ENCODE data around the gene ATP6V1G1. TPM values are rescaled to one million over a fixed set of nuclear protein-coding genes. Genes with fewer than 3 reads are reported as not detected.
"Not testable (repeated sequence)": the region's sequence is repeated elsewhere in the genome, so short reads cannot be mapped to it uniquely, and the experiment has no call there.

The ATP6V1G1 gene
- total RNA-seq, 1 donor from 2014 or later, result 47.1 TPM

GRCh38 chr9:114560956-114561355, 26.6 kb upstream of the ATP6V1G1 start:
- no peak for DNase-seq
- H3K27me3 Mint-ChIP-seq, result peaks cover 21% of the 10 kb centered on the region
- no peaks in the 10 kb centered on the region for H3K36me3 Mint-ChIP-seq (ENCODE audit: low read depth)

DNA sequence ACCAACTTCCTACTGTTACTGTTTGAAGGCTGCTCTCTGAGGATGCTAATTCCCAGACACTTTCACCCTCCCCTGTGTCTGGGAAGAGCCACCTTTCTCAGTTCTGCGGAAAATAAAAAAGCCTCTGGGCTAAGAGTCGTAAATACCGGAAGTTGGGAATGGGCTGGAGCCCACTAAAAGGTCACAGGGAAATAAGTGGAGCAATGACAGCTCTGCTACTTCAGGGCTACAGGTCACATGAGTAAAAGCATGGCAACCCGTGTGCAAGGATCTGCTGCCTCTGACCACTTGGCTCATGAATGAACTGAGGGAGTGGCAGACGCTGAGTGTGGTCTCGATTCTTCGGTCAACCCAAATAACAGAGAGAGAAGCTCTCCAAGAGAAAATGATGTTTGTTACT, 25.8 kb upstream of the ATP6V1G1 start:
- H3K4me3 Mint-ChIP-seq, result no peak overlapping the region
- H3K27ac Mint-ChIP-seq, result no peak overlapping the region
- intact Hi-C loops (cut with micrococcal nuclease), result no loop called here
- H3K4me1 Mint-ChIP-seq, result peaks cover 2% of the 10 kb centered on the region
- H3K27me3 Mint-ChIP-seq, result peaks cover 22% of the 10 kb centered on the region
- H3K36me3 Mint-ChIP-seq (ENCODE audit: low read depth), result no peaks in the 10 kb centered on the region
- DNase-seq, result no peak
- H3K9me3 Mint-ChIP-seq, result no peaks in the 10 kb centered on the region

More at GRCh38 chr9:114560956-114561355, 26.6 kb upstream of the ATP6V1G1 start:
- Mint-ChIP-seq H3K27ac (no peak overlapping the region), H3K4me3 (no peak overlapping the region), H3K9me3 (no peaks in the 10 kb centered on the region), H3K4me1 (no peaks in the 10 kb centered on the region)
- intact Hi-C loops (cut with micrococcal nuclease), result no loop called here

GRCh38 chr9:114565204-114565603, 22.4 kb upstream of the ATP6V1G1 start:
- Mint-ChIP-seq H3K27me3 (peaks cover 22% of the 10 kb centered on the region), H3K4me1 (peaks cover 2% of the 10 kb centered on the region), H3K9me3 (no peaks in the 10 kb centered on the region), H3K4me3 (no peak overlapping the region), H3K27ac (no peak overlapping the region), H3K36me3 (ENCODE audit: low read depth) (no peaks in the 10 kb centered on the region)
- DNase-seq, result no peak
- intact Hi-C loops (cut with micrococcal nuclease), result no loop called here

DNA sequence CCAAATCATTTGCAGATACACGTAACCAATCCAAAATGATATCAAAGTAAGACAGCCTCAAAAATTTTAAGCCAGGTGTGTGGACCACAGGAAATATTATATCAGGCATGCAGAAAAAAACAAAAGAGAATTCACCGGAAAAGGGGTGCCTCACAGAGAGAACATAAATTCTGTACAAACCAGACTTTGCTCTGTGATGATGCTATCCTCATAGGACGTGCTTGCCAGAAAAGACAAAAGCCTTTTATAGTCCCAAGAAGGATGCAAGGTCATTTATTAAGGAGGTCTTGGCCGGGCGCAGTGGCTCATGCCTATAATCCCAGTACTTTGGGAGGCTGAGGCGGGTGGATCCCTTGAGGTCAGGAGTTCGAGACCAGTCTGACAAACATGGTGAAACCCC, 16.8 kb upstream of the ATP6V1G1 start:
- no peak overlapping the region for H3K4me3 Mint-ChIP-seq
- H3K36me3 Mint-ChIP-seq (ENCODE audit: low read depth), result no peaks in the 10 kb centered on the region
- no peak overlapping the region for H3K27ac Mint-ChIP-seq
- DNase-seq, result no peak
- no peaks in the 10 kb centered on the region for H3K9me3 Mint-ChIP-seq
- H3K4me1 Mint-ChIP-seq, result peaks cover 2% of the 10 kb centered on the region
- peaks cover 13% of the 10 kb centered on the region for H3K27me3 Mint-ChIP-seq
- intact Hi-C loops (cut with micrococcal nuclease), result no loop called here

DNA sequence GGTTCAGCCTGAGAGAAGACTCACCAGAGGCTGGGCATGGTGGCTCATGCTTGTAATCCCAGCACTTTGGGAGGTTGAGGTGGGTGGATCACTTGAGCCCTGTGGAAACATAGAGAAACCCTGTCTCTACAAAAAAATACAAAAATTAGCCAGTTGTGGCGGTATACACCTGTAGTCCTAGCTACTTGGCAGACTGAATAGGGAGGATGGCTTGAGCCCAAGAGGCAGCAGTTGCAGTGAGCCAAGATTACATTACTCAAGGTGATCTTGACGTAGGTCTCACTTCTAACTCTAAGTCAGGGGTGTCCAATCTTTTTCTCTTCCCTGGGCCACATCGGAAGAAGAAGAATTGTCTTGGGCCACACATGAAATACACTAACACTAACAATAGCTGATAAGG, 16.2 kb upstream of the ATP6V1G1 start:
- no peaks in the 10 kb centered on the region for H3K9me3 Mint-ChIP-seq

DNA sequence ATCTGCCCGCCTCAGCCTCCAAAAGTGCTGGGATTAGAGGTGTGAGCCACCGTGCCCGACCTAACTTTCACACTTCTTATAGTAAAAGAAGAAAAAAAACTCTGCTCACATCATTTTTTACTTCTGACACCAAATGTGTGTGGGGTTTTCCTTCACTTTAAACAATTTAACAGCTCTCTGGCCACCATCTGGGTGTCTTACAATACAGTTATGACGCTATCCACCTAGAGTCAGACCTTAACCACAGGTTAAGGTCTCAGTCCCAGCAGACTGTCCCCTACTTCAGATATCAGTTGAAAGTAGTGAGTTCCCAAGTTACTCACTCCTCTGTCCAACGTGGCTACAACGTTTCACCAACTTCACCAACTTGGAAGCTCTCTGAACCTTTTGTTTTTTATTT, 15.4 kb upstream of the ATP6V1G1 start:
- Mint-ChIP-seq H3K9me3 (no peaks in the 10 kb centered on the region), H3K27me3 (peaks cover 11% of the 10 kb centered on the region), H3K27ac (no peak overlapping the region), H3K4me3 (no peak overlapping the region), H3K36me3 (ENCODE audit: low read depth) (no peaks in the 10 kb centered on the region), H3K4me1 (no peaks in the 10 kb centered on the region)
- intact Hi-C loops (cut with micrococcal nuclease), result no loop called here
- DNase-seq, result no peak

More for the DNA sequence above, 16.2 kb upstream of the ATP6V1G1 start:
- Mint-ChIP-seq H3K36me3 (ENCODE audit: low read depth) (no peaks in the 10 kb centered on the region), H3K4me1 (no peaks in the 10 kb centered on the region), H3K27me3 (peaks cover 11% of the 10 kb centered on the region), H3K27ac (no peak overlapping the region), H3K4me3 (no peak overlapping the region)
- intact Hi-C loops (cut with micrococcal nuclease), result no loop called here
- DNase-seq, result no peak

DNA sequence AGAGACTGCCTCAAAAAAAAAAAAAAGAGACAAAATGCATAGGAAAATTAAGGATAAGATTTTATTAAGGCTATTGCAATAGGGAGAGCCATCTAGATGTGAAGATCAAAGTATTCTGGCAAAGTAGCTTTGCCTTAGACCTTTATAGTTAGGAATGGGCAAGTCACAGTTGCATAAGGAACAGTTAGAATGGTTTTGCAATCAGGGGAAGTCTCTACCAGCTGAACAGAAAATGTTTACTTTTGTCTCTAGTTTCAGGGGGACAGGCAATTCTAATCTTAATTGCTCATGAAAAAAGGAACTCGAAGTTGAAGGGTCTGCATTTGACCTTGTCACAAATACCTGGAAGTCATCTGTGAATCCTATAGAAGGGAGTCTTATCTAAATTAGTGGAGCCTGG, 13.1 kb upstream of the ATP6V1G1 start:
- no peak overlapping the region for H3K4me3 Mint-ChIP-seq
- H3K4me1 Mint-ChIP-seq, result no peaks in the 10 kb centered on the region
- H3K9me3 Mint-ChIP-seq, result no peaks in the 10 kb centered on the region
- intact Hi-C loops (cut with micrococcal nuclease), result no loop called here
- no peaks in the 10 kb centered on the region for H3K36me3 Mint-ChIP-seq (ENCODE audit: low read depth)
- DNase-seq, result no peak
- peaks cover 14% of the 10 kb centered on the region for H3K27me3 Mint-ChIP-seq
- no peak overlapping the region for H3K27ac Mint-ChIP-seq

GRCh38 chr9:114576779-114577178, 10.8 kb upstream of the ATP6V1G1 start:
- H3K4me1 Mint-ChIP-seq; H3K27ac Mint-ChIP-seq; H3K36me3 Mint-ChIP-seq (ENCODE audit: low read depth); H3K4me3 Mint-ChIP-seq; intact Hi-C loops (cut with micrococcal nuclease); H3K9me3 Mint-ChIP-seq; DNase-seq: not testable (repeated sequence)
- H3K27me3 Mint-ChIP-seq, result peaks cover 17% of the 10 kb centered on the region

DNA sequence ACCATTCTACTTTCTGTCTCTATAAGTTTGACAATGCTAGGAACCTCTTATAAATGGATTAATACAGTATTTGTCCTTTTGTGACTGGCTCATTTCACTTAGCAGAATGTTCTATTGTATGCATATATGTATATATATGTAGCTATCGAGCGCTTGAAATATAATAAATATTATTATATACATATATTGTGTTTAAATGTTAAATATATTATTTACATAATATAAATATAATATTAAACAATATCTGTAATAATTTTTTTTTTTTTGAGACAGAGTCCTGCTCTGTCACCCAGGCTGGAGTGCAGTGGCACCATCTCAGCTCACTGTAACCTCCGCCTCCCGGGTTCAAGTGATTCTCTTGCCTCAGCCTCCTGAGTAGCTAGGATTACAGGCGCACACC, 9.4 kb upstream of the ATP6V1G1 start:
- not testable (repeated sequence) for H3K9me3 Mint-ChIP-seq, H3K4me1 Mint-ChIP-seq

DNA sequence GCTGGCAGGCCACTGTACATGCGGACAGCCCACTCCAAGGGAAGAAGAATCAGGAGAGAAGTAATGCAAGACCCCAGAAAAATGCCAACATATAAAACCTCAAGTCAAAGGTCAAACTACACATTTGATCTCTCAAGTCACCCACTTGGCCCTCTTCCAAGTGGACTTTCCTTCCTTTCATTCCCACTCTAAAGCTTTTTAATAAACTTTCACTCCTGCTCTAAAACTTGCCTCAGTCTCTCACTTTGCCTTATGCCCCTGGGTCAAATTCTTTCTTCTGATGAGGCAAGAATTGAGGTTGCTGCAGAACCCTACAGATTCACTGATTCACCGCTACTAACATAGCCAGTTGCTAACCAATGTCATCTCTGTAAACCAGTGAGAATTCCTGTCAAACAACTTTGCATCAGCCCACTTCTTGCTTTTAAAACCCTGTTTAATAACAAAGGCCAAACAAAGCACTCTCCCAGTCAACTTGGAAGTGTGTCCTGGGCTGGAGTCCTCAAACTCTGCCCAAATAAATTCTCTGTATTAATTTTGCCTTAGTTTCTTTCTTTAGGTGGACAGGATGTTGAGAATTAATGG, 6.9 kb upstream of the ATP6V1G1 start:
- H3K27ac Mint-ChIP-seq, result no peak overlapping the region
- intact Hi-C loops (cut with micrococcal nuclease), result no loop called here
- H3K27me3 Mint-ChIP-seq, result peaks cover 11% of the 10 kb centered on the region
- no peaks in the 10 kb centered on the region for H3K9me3 Mint-ChIP-seq
- DNase-seq, result no peak
- H3K4me1 Mint-ChIP-seq, result no peaks in the 10 kb centered on the region
- no peak overlapping the region for H3K4me3 Mint-ChIP-seq
- no peaks in the 10 kb centered on the region for H3K36me3 Mint-ChIP-seq (ENCODE audit: low read depth)

More for the DNA sequence above, 9.4 kb upstream of the ATP6V1G1 start:
- H3K27ac Mint-ChIP-seq; intact Hi-C loops (cut with micrococcal nuclease); H3K4me3 Mint-ChIP-seq; DNase-seq; H3K36me3 Mint-ChIP-seq (ENCODE audit: low read depth): not testable (repeated sequence)
- H3K27me3 Mint-ChIP-seq, result peaks cover 13% of the 10 kb centered on the region

GRCh38 chr9:114583371-114584155, 4.0 kb upstream of the ATP6V1G1 start:
- peaks cover 11% of the 10 kb centered on the region for H3K4me1 Mint-ChIP-seq
- H3K27me3 Mint-ChIP-seq, result peaks cover 7% of the 10 kb centered on the region
- peaks cover 9% of the 10 kb centered on the region for H3K36me3 Mint-ChIP-seq (ENCODE audit: low read depth)
- no peak for DNase-seq
- intact Hi-C loops (cut with micrococcal nuclease), result no loop called here
- H3K4me3 Mint-ChIP-seq, result no peak overlapping the region
- no peak overlapping the region for H3K27ac Mint-ChIP-seq
- no peaks in the 10 kb centered on the region for H3K9me3 Mint-ChIP-seq

DNA sequence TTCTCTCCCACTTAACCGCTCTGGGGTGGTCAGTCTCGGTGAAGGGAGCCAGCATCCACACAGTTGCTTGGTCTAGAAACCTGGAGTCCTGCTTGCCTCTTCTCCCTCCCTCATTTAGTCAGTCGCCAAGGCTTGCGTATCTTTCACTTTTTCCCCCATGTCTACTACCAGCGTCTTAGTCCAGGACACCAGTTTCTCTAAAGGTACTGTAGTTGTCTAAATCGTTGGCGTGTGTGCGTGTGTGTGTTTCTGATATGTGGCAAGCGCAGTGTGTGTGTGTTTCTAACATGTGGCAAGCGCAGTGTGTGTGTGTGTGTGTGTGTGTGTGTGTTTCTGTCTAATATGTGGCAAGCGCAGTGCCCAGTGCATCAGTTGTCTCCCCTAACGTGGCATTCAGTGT, 641 bp downstream of the ATP6V1G1 start:
- intact Hi-C loops (cut with micrococcal nuclease), result loop anchor here (5.0 kb wide), 1 partner anchor 241 kb away; no protein-coding TSS in a partner anchor
- Mint-ChIP-seq H3K27me3 (peaks cover 4% of the 10 kb centered on the region), H3K4me1 (peaks cover 49% of the 10 kb centered on the region), H3K36me3 (ENCODE audit: low read depth) (peaks cover 29% of the 10 kb centered on the region), H3K4me3 (peak overlapping the region; percentile 98), H3K27ac (peak overlapping the region; percentile 99), H3K9me3 (no peaks in the 10 kb centered on the region)
- DNase-seq, result peak; percentile 74

DNA sequence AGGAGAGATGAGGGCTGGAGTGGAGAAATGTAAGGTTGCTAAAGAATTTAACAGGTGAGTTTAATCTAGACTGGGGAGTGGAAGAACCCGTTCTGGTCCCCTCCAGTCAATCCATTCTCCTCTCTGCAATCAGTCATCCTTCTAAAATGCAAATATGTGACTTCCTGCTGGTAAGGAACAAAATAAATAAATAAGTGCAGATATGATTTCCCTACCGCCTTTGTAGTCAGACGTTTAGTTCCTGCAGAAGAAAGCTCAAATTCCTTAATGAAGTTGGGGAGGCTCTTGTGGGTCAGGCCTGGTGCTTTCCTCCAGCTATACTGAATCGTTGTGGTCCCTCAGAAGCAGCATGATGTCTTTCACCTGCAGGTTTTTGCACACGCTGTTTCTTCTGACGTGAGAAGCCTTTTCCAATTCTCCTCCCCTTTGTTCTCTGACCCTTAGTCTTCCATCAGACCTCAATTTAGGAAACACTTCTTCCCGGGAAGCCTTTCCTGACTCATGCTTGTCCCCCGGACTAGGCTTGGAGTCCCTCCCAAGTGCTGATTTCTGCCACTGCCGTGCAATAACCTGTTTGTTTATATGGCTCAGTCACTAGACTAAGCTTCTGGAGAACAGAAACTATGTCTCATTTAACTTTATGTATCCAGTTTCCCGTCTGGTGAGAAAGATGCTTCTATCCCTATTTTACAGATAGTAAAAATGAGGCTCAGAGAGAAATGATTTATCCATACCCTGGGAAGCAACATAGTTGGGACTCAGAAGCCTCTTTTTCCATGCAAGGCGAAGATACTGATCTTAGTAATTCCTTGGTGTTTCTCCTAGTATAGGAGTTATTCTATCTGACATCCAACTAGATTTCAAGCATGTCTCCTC, 1.3 kb downstream of the ATP6V1G1 start:
- Mint-ChIP-seq H3K9me3 (no peaks in the 10 kb centered on the region), H3K4me1 (peaks cover 54% of the 10 kb centered on the region), H3K27ac (peak overlapping the region; percentile 99), H3K27me3 (peaks cover 2% of the 10 kb centered on the region), H3K4me3 (peak overlapping the region; percentile 98), H3K36me3 (ENCODE audit: low read depth) (peaks cover 35% of the 10 kb centered on the region)
- DNase-seq, result peak; percentile 63
- intact Hi-C loops (cut with micrococcal nuclease), result loop anchor here (5.0 kb wide), 1 partner anchor 242 kb away; no protein-coding TSS in a partner anchor

- peaks cover 49% of the 10 kb centered on the region for H3K36me3 Mint-ChIP-seq (ENCODE audit: low read depth)
- no peaks in the 10 kb centered on the region for H3K9me3 Mint-ChIP-seq
- intact Hi-C loops (cut with micrococcal nuclease), result no loop called here
- peaks cover 56% of the 10 kb centered on the region for H3K4me1 Mint-ChIP-seq
- H3K4me3 Mint-ChIP-seq, result peak overlapping the region; percentile 56
- H3K27me3 Mint-ChIP-seq, result no peaks in the 10 kb centered on the region
- DNase-seq, result no peak
- no peak overlapping the region for H3K27ac Mint-ChIP-seq
These were observed 2.8 kb downstream of the ATP6V1G1 start for GRCh38 chr9:114590328-114590727.

All from activated CD4-positive, alpha-beta T cell treated with anti-CD3 and anti-CD28 coated beads, Interleukin-2, amount 10 ng/mL, durations not matched to agents 24 days and 14 days (primary cell).